Stimulated activated naive B cell treated with anti-CD40 and anti-IgM and Interleukin-4, amounts not matched to agents 10 μg/mL and 1 μg/mL and 100 μg/mL, for 72 hours (primary cell): ENCODE data around the gene HSPB9.

Experiments
- ATAC-seq, 2 donors: fragments of 150-1000 bp; cut with Tn5 transposase; replicated peaks; 2 replicates each; pipeline ENCODE4 v1.10.0; 2021; ENCODE audit warnings: moderate library complexity in 1 of 2
- DNase-seq: peaks from one replicate; pipeline ENCODE4 v3.0.0; 2021
- H3K27ac Mint-ChIP-seq: one replicate; pipeline ENCODE4 v1.8.0; 2022; ENCODE audit warnings: mild to moderate bottlenecking, mixed read lengths
- H3K27me3 Mint-ChIP-seq, 2 donors: one replicate each; pipeline ENCODE4 v1.8.0; 2022; ENCODE audit warnings: mixed read lengths in 2 of 2
- H3K36me3 Mint-ChIP-seq, 2 donors: one replicate each; pipeline ENCODE4 v1.8.0; 2022; ENCODE audit warnings: mixed read lengths in 2 of 2, mild to moderate bottlenecking in 1 of 2
- H3K4me1 Mint-ChIP-seq, 2 donors: one replicate each; pipeline ENCODE4 v1.8.0; 2022; ENCODE audit warnings: mixed read lengths in 2 of 2, mild to moderate bottlenecking in 1 of 2
- H3K4me3 Mint-ChIP-seq, 2 donors: one replicate each; pipeline ENCODE4 v1.8.0; 2022; ENCODE audit warnings: mild to moderate bottlenecking in 2 of 2, mixed read lengths in 2 of 2, moderate library complexity in 1 of 2
- H3K9me3 Mint-ChIP-seq, 2 donors: one replicate each; pipeline ENCODE4 v1.8.0; 2022; ENCODE audit warnings: mixed read lengths in 2 of 2, mild to moderate bottlenecking in 1 of 2

HSPB9 gene

DNA sequence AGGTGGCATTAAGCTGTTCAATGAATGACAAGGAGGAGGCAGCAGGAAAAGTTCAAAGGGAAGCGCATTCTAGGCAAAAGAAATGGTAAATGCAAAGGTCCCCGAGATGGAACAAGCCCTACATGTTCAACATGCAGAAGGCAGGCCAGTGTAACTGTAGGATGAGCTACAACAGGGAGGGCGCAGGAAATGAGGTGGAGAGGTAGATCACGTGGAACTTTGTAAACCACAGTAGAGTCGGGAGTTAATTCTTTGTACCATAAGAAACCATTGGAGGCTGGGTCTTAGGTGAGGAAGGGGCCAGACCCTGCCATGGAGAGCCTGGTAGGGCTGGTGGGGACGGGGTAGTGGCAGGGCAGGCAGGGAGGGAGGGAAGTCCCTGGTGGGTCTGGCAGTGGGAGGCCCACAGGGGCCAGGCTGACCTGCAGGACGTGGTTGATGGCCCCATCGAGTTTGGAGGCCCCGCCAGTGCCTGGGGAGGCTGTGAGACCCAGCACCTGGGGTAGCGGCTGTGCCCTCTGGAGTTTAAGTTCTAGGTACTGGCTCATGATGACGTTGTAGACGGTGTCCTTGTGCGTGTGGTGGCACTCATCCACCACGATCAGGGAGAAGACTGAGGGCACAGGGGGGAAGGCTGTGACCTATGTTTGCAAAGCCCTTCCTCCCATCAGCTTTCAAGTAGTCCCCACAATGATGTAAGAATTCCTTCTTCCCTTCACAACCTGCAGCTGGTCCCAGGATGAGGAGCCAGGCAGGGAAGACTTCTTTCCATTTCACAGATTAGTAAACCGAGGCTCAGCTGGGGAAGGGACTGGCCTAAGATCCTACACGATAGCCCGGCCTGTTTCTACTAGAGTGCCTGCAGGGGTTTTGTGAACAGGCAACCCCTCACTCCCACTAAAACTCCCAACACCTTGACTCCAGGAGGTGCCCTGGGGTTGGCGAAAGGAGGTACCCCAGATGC is 12.0 kb upstream of the HSPB9 start:
- H3K27ac Mint-ChIP-seq, result peak overlapping the region; percentile 69
- no peaks in the 10 kb centered on the region for H3K9me3 Mint-ChIP-seq
- no peak for DNase-seq
- no peak for ATAC-seq
- no peaks in the 10 kb centered on the region for H3K27me3 Mint-ChIP-seq
- H3K4me1 Mint-ChIP-seq, result peaks cover 35 to 48% of the 10 kb centered on the region in 2 donors
- peaks cover 29 to 55% of the 10 kb centered on the region in 2 donors for H3K36me3 Mint-ChIP-seq
- peak overlapping the region in 1 of 2 donors; percentile 17 for H3K4me3 Mint-ChIP-seq

DNA sequence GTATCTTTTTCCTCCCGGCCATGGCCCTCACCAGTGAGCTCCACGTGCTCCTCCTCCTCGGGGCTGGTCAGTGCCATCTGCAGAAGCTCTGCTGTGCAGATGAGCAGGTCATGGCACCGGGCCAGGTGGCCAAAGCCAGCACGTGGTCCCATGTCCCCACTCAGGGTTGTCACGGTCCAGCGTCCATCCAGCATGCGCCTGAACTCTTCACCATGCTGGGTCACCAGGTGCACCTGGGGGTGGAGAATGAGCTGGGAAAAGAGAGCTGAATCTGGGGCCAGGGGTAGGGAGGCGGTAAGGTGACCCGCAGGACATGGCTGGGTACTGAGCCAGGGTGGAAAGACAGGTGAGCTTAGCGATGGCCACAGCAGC is 11.4 kb upstream of the HSPB9 start:
- ATAC-seq, result no peak
- H3K9me3 Mint-ChIP-seq, result no peaks in the 10 kb centered on the region
- peaks cover 38 to 55% of the 10 kb centered on the region in 2 donors for H3K4me1 Mint-ChIP-seq
- no peak for DNase-seq
- peak overlapping the region; percentile 13 to 51 for H3K4me3 Mint-ChIP-seq
- no peaks in the 10 kb centered on the region for H3K27me3 Mint-ChIP-seq
- peaks cover 31 to 55% of the 10 kb centered on the region in 2 donors for H3K36me3 Mint-ChIP-seq
- H3K27ac Mint-ChIP-seq, result peak overlapping the region; percentile 59

DNA sequence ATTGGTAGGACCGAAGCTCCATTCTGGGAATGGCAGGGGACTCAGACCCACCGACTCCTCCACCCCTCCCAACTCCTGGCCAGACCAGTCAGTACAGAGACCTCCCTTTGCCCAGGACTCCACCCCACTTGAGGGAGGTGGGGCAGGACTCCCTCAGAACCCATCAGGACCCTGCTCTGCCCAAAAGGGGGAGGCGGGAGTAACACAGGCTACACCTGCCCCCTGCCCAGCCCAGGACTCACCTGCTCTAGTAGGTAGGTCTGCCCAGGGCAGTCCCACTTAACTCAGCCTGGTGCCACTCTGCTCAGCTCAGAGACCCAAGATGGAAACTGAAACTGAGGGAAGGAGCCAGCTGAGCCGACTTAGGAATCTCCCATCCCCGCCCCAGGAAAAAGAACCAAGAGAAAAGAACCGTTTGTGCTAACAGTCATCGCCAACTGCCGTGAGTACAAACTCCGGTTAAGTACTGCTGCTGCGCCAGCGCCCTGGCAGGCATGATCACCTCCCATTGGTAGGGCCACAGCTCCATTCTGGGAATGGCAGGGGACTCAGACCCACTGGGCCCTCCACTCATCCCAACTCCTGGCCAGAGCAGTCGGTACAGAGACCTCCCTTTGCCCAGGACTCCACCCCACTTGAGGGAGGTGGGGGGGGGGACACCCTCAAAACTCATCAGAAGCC is 10.6 kb upstream of the HSPB9 start:
- peak overlapping the region; percentile 97 for H3K27ac Mint-ChIP-seq
- H3K36me3 Mint-ChIP-seq, result peaks cover 35 to 57% of the 10 kb centered on the region in 2 donors
- H3K4me3 Mint-ChIP-seq, result peak overlapping the region; percentile 84 to 90
- peak; percentile 6 to 16 for ATAC-seq
- DNase-seq, result no peak
- H3K27me3 Mint-ChIP-seq, result no peaks in the 10 kb centered on the region
- peaks cover 41 to 62% of the 10 kb centered on the region in 2 donors for H3K4me1 Mint-ChIP-seq
- H3K9me3 Mint-ChIP-seq, result no peaks in the 10 kb centered on the region

DNA sequence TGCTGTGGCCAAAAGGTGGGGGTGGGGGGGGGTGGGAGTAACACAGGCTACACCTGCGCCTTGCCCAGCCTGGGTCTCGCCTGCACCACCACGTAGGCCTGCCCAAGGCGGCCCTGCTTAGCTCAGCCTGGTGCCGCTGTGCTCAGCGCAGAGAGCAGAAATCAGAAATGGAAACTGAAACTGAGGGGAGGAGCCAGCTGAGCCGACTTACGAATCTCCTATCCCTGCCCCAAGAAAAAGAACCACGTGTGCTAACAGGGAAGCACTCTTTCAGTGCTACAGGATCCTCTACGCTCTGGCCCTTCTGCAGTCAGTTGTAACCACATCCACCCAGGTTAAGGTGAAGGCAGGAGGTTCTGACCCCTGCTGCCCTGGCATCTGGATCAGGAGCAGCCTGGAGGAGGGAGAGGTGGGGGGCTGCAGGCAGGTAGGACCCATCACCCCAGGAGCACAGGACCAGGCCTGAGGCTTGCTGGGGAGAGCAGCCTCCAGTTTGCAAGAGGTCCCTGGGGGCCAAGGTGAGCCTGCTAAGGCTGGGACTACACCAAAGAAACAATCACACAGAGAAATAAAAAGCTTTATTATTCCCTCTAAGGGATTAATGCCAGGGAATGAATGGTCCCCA is 9.9 kb upstream of the HSPB9 start, which contains the start of gene DHX58:
DHX58 (minus strand) TSS at position 163 of the 625 bp plus-strand sequence. CDS start 822 bp downstream, outside the sequence.
- Mint-ChIP-seq H3K9me3 (no peaks in the 10 kb centered on the region), H3K36me3 (peaks cover 41 to 63% of the 10 kb centered on the region in 2 donors), H3K4me3 (peak within 1 kb of the TSS; percentile 84 to 90), H3K27me3 (no peaks in the 10 kb centered on the region), H3K4me1 (peaks cover 42 to 63% of the 10 kb centered on the region in 2 donors), H3K27ac (peak within 1 kb of the TSS; percentile 97)
- ATAC-seq, result peak; percentile 86 to 87
- peak; percentile 77 for DNase-seq

DNA sequence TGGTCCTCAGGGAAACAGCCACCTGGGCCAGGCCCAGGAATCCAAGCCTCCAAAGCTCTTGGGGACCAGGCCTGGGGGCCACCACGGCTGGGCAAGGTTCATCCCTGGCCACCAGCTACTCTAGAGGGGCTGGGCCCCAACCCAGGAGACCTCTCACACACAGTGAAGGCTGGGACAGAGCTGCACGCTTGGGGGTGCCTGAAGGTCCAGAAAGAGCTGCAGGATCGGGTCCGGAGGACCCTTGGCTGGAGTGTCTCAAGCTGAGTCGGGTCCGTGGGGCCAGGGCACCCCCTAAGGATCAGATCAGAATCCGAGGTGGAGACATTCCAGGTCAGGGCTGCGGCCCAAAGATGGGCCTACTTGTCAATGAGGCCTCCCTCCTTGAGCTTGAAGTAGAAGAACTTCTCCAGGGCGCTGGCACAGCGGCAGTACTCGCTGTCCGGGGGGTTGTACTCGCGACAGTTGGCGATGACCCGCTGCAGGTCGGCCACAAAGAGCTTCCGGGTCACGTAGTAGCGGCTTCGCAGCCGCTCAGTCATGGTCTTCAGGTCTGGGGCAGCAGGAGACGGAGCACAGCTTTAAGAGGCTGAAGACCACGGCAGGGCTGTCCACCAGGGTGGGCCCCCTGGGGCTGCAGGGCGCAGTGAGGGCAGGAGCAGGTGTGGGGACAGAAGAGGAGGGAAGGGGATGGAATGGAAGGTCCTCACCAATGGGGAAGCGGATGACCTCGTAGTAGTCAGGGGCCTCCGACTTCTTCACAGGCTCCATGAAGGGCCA is 9.1 kb upstream of the HSPB9 start:
- Mint-ChIP-seq H3K27me3 (no peaks in the 10 kb centered on the region), H3K9me3 (no peaks in the 10 kb centered on the region), H3K36me3 (peaks cover 43 to 67% of the 10 kb centered on the region in 2 donors), H3K27ac (peak overlapping the region; percentile 97), H3K4me3 (no peak overlapping the region), H3K4me1 (peaks cover 40 to 58% of the 10 kb centered on the region in 2 donors)
- ATAC-seq (no peak), DNase-seq (no peak)

DNA sequence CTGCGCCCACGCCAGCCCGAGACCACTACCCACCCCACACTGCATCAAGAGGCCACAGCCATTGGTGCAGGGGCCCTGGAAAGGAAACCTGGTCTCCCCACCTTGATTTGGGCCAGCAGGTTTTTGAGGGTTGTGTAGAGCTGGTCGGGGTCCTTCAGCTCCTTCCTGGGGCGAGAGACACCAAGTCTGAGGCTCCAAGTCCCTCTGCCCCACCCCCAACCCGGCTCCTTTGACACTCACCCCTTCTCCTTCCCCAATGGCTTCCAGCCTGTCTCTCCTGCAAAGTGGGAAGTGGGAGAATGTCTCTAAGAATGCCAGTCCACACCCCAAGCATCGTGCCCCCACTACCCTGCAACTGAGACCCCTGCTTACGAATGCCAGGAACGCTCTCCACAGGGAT is 8.5 kb upstream of the HSPB9 start:
- Mint-ChIP-seq H3K36me3 (peaks cover 46 to 67% of the 10 kb centered on the region in 2 donors), H3K27ac (peak overlapping the region; percentile 88), H3K4me3 (no peak overlapping the region), H3K9me3 (no peaks in the 10 kb centered on the region), H3K4me1 (peaks cover 40 to 58% of the 10 kb centered on the region in 2 donors), H3K27me3 (no peaks in the 10 kb centered on the region)
- no peak for ATAC-seq
- DNase-seq, result no peak

DNA sequence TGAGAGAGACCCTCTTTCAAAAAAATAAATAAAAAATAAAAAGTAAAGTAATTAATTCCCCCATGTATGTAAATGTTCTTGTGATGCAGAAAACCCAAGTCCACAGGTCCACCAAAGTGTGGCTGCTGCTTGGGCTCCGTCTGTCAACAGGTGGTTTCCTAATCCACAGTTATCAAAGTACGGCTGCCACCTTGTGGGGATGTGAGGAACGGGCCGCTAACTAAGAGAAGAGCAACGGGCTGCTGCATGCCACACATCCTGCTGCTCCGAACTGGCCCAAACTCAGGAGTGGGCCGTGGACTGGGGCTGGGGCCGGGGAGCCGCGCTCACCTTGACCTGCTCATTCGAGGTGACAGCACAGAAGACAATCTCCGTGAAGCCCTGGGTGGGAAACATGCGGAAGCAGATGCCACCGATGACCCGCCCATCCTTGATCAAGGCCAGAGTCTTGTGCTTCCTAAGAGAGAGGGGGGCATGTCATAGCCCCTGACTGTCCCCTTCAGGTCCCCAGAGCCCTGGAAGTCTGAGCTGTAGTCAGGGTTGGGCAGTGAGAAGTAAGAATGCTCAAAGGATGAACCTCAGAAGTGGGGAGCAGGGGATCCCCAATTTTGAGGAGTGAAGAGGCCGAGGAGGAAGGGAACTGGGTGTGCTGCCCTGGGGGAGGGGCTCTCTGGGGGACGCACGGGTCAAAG is 5.8 kb upstream of the HSPB9 start:
- no peak overlapping the region for H3K4me3 Mint-ChIP-seq
- H3K27me3 Mint-ChIP-seq, result no peaks in the 10 kb centered on the region
- ATAC-seq (peak; percentile 40 to 50), DNase-seq (peak; percentile 73)
- peaks cover 44 to 60% of the 10 kb centered on the region in 2 donors for H3K36me3 Mint-ChIP-seq
- H3K4me1 Mint-ChIP-seq, result peaks cover 42 to 65% of the 10 kb centered on the region in 2 donors
- H3K27ac Mint-ChIP-seq, result peak overlapping the region; percentile 43
- no peaks in the 10 kb centered on the region for H3K9me3 Mint-ChIP-seq

DNA sequence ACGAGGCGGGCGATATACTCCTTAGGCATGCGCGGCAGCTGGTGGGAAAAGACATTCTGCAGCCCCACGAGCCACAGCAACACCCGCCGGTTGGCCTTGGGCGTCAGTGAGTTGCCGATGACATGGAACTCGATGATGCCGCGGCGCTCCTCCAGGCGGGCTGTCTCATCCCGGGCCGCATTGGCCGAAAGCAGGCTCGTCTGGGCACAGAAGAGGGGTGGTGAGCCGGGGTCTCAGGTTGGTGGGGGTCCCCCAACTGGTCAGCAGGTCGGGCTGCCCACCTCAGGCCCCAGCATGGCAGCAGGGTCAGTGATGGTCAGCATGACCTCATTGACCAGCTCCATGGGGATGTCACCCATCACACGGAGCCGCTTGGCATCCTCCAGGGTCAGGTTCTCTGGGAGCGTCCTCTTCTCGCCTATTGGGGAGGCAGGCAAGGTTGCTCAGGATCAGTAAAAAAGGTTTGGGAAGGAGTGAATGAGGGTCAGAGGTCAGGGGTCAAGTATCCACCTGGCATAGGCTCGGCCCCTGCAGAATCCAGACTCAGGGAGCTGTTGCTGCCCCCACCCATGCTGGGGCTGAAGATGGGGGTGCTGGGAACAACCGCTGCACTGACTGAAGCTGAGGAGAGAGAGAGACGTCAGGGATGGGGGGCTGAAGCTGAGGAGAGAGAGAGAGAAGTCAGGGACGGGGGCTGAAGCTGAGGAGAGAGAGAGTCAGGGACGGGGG is 5.0 kb upstream of the HSPB9 start:
- no peaks in the 10 kb centered on the region for H3K9me3 Mint-ChIP-seq
- peaks cover 39 to 65% of the 10 kb centered on the region in 2 donors for H3K4me1 Mint-ChIP-seq
- H3K4me3 Mint-ChIP-seq, result no peak overlapping the region
- H3K36me3 Mint-ChIP-seq, result peaks cover 47 to 67% of the 10 kb centered on the region in 2 donors
- ATAC-seq (no peak), DNase-seq (no peak)
- no peaks in the 10 kb centered on the region for H3K27me3 Mint-ChIP-seq
- H3K27ac Mint-ChIP-seq, result peak overlapping the region; percentile 43

DNA sequence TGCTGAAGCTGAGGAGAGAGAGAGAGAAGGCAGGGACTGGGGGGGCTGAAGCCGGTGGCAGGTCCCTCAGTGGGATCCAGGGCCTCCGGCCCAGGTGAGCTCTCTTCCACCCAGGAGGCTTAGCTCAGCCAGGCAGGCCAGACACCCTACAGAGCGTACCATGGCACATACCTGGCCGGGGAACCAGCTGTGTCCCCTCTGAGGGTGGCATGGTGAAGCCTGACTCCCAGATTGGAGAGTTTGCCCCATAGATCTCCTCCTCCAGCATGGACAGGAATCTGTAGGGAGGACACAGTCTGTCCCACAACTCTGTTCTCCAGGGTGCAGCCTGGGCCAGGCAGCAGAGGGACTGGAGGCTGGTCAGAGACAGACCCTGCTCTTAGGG is 4.5 kb upstream of the HSPB9 start:
- ATAC-seq (no peak), DNase-seq (no peak)
- Mint-ChIP-seq H3K9me3 (no peaks in the 10 kb centered on the region), H3K27ac (no peak overlapping the region), H3K27me3 (no peaks in the 10 kb centered on the region), H3K36me3 (peaks cover 49 to 70% of the 10 kb centered on the region in 2 donors), H3K4me3 (no peak overlapping the region), H3K4me1 (peaks cover 36 to 61% of the 10 kb centered on the region in 2 donors)

DNA sequence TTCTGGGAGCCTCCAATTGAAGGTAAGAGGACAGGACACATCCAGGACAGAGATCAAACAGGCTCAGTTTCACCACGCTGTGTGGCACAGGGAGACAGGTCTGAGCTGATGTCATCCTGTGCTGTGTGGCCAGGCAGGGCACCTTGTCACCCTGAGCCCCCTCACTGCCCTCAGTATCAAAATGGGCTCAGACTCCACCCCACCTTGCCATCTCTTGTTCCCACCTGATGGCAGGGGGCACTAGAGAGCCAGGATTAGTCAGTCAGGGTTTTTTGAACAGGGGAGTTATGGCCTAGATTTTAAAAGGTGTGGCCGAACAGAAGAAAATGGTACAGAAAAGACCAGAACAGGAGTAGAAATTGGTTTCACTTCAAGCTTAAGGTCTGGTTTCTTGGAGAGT is 4.1 kb upstream of the HSPB9 start:
- H3K4me3 Mint-ChIP-seq, result no peak overlapping the region
- no peaks in the 10 kb centered on the region for H3K9me3 Mint-ChIP-seq
- no peaks in the 10 kb centered on the region for H3K27me3 Mint-ChIP-seq
- H3K36me3 Mint-ChIP-seq, result peaks cover 49 to 70% of the 10 kb centered on the region in 2 donors
- no peak overlapping the region for H3K27ac Mint-ChIP-seq
- DNase-seq (no peak), ATAC-seq (peak; percentile 33 to 40)
- peaks cover 36 to 58% of the 10 kb centered on the region in 2 donors for H3K4me1 Mint-ChIP-seq

DNA sequence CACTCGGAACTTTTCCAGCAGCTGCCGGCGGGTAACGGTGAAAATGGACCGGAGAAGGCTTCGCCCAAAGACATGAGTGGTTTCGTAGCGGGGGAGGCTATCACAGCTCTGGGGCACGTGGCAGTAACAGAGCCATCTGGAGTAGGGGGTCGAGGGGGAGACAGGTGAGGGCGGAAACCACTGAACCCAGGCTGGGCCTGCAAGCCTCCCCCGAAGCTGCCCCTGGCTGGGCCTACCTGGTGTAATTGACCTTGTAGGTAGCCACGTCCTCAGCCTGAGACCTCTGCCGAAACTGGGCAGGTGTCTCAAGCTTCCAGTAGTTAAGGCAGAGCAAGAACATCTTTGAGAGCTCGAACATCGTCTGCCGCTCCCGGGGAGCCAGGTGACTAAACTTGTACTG is 3.3 kb upstream of the HSPB9 start:
- peak overlapping the region in 1 of 2 donors; percentile 25 for H3K4me3 Mint-ChIP-seq
- peaks cover 43 to 66% of the 10 kb centered on the region in 2 donors for H3K36me3 Mint-ChIP-seq
- no peak for ATAC-seq
- H3K9me3 Mint-ChIP-seq, result no peaks in the 10 kb centered on the region
- H3K27me3 Mint-ChIP-seq, result no peaks in the 10 kb centered on the region
- H3K4me1 Mint-ChIP-seq, result peaks cover 36 to 56% of the 10 kb centered on the region in 2 donors
- no peak for DNase-seq
- no peak overlapping the region for H3K27ac Mint-ChIP-seq

DNA sequence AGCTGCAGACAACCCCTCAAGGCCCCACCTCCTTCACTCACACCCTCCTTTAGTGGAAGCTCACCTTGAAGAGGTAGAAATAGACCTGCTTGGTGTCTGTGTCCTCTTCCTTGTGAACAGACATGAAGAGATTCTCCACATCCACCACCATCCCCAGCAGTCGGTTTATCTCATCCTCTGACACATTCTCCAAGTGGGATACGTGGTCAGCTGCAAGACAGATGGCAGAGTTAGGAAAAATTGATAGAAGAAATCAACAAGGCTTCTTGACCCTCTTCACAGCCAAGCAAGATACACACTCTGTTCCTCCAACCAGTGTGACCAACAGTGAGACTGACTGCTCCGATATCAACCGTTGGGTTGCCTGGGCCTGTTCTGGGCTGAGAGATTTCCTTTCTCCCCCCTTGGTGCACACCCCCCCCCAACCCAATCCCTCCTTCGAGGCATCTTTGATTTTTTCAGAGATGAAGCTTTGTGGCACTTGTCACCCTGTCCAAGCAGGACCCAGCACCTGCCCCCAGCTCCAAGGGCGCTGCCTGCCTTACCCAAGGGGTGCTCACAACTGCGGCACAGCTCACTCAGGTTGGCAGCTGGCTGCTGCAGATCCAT is 2.3 kb upstream of the HSPB9 start:
- peak overlapping the region; percentile 67 to 76 for H3K4me3 Mint-ChIP-seq
- peaks cover 37 to 56% of the 10 kb centered on the region in 2 donors for H3K4me1 Mint-ChIP-seq
- DNase-seq (no peak), ATAC-seq (no peak)
- no peaks in the 10 kb centered on the region for H3K9me3 Mint-ChIP-seq
- peaks cover 39 to 67% of the 10 kb centered on the region in 2 donors for H3K36me3 Mint-ChIP-seq
- H3K27ac Mint-ChIP-seq, result no peak overlapping the region
- H3K27me3 Mint-ChIP-seq, result no peaks in the 10 kb centered on the region
